Muscle layer of duodenum (tissue), 2 donors: Measurements from ENCODE around the gene TMUB1.

Source experiments
- H3K27ac ChIP-seq: one replicate; pipeline ENCODE4 v1.7.0; 2013; ENCODE audit warnings: mild to moderate bottlenecking, low read length
- H3K27me3 ChIP-seq: one replicate; pipeline ENCODE4 v1.7.0; 2013; ENCODE audit warnings: low read depth, mild to moderate bottlenecking, control low read depth, low read length
- H3K36me3 ChIP-seq, 2 donors: one replicate each; pipeline ENCODE4 v1.7.0; 2013; ENCODE audit warnings: low read length in 2 of 2, control low read depth in 1 of 2, mild to moderate bottlenecking in 1 of 2; ENCODE audit not compliant: insufficient read depth in 2 of 2, control insufficient read depth in 1 of 2
- H3K4me1 ChIP-seq, 2 donors: one replicate each; pipeline ENCODE4 v1.7.0; 2013; ENCODE audit warnings: low read length in 2 of 2, mild to moderate bottlenecking in 2 of 2, control low read depth in 1 of 2, moderate library complexity in 1 of 2; ENCODE audit not compliant: insufficient read depth in 2 of 2, control insufficient read depth in 1 of 2
- H3K4me3 ChIP-seq, 2 donors: one replicate each; pipeline ENCODE4 v1.7.0; 2013; ENCODE audit warnings: low read length in 2 of 2, low read depth in 1 of 2, mild to moderate bottlenecking in 1 of 2
- H3K9me3 ChIP-seq, 2 donors: one replicate each; pipeline ENCODE4 v1.7.0; 2013; ENCODE audit warnings: low read length in 2 of 2, control low read depth in 1 of 2, mild to moderate bottlenecking in 1 of 2; ENCODE audit not compliant: control insufficient read depth in 1 of 2
- donor health status: healthy.

Gene TMUB1

GRCh38 chr7:151080522-151081169 lies 2.6 kb downstream of the TMUB1 start, which contains the start of gene FASTK:
Gene FASTK, minus strand, starts transcription at chr7:151080809. Its CDS starts 43 bp downstream, at chr7:151080766.
- peaks cover 6 to 15% of the 10 kb centered on the region in 2 donors for H3K36me3 ChIP-seq
- no peaks in the 10 kb centered on the region for H3K27me3 ChIP-seq
- peak within 1 kb of the TSS; percentile 77 for H3K27ac ChIP-seq
- H3K4me1 ChIP-seq = peaks cover 17 to 48% of the 10 kb centered on the region in 2 donors
- H3K9me3 ChIP-seq = no peaks in the 10 kb centered on the region
- H3K4me3 ChIP-seq = peak within 1 kb of the TSS; percentile 86 to 89

GRCh38 chr7:151080067-151080521 lies 3.2 kb downstream of the TMUB1 start:
- peaks cover 8 to 20% of the 10 kb centered on the region in 2 donors for H3K36me3 ChIP-seq
- peak overlapping the region; percentile 60 for H3K27ac ChIP-seq
- H3K9me3 ChIP-seq = no peaks in the 10 kb centered on the region
- peaks cover 14 to 42% of the 10 kb centered on the region in 2 donors for H3K4me1 ChIP-seq
- peak overlapping the region; percentile 86 to 89 for H3K4me3 ChIP-seq
- no peaks in the 10 kb centered on the region for H3K27me3 ChIP-seq

- peaks cover 14 to 41% of the 10 kb centered on the region in 2 donors for H3K4me1 ChIP-seq
- peak overlapping the region; percentile 60 for H3K27ac ChIP-seq
- H3K9me3 ChIP-seq = no peaks in the 10 kb centered on the region
- H3K27me3 ChIP-seq = no peaks in the 10 kb centered on the region
- peaks cover 15 to 28% of the 10 kb centered on the region in 2 donors for H3K36me3 ChIP-seq
- H3K4me3 ChIP-seq = peak overlapping the region; percentile 86 to 89
Measured at GRCh38 chr7:151079199-151079910, 3.9 kb downstream of the TMUB1 start.

GRCh38 chr7:151078233-151079040 lies 4.9 kb downstream of the TMUB1 start:
- Histone ChIP-seq H3K4me1 (peaks cover 7 to 41% of the 10 kb centered on the region in 2 donors), H3K27ac (no peak overlapping the region), H3K4me3 (no peak overlapping the region), H3K36me3 (peaks cover 19 to 36% of the 10 kb centered on the region in 2 donors), H3K27me3 (no peaks in the 10 kb centered on the region), H3K9me3 (no peaks in the 10 kb centered on the region)

GRCh38 chr7:151077705-151078232 lies 5.5 kb downstream of the TMUB1 start:
- Histone ChIP-seq H3K27me3 (no peaks in the 10 kb centered on the region), H3K36me3 (peaks cover 19 to 36% of the 10 kb centered on the region in 2 donors), H3K4me1 (peaks cover 7 to 41% of the 10 kb centered on the region in 2 donors), H3K9me3 (no peaks in the 10 kb centered on the region), H3K27ac (no peak overlapping the region), H3K4me3 (no peak overlapping the region)

- Histone ChIP-seq H3K9me3 (no peaks in the 10 kb centered on the region), H3K27ac (no peak overlapping the region), H3K4me1 (peaks cover 4 to 34% of the 10 kb centered on the region in 2 donors), H3K4me3 (no peak overlapping the region), H3K36me3 (peaks cover 19 to 40% of the 10 kb centered on the region in 2 donors), H3K27me3 (no peaks in the 10 kb centered on the region)
Measured at GRCh38 chr7:151076863-151077704, 6.2 kb downstream of the TMUB1 start.

GRCh38 chr7:151075978-151076426 lies 7.3 kb downstream of the TMUB1 start:
- H3K9me3 ChIP-seq = no peaks in the 10 kb centered on the region
- H3K36me3 ChIP-seq = peaks cover 20 to 51% of the 10 kb centered on the region in 2 donors
- H3K4me1 ChIP-seq = peaks cover 0 to 23% of the 10 kb centered on the region in 2 donors
- H3K4me3 ChIP-seq = no peak overlapping the region
- no peaks in the 10 kb centered on the region for H3K27me3 ChIP-seq
- H3K27ac ChIP-seq = no peak overlapping the region

- Histone ChIP-seq H3K27me3 (no peaks in the 10 kb centered on the region), H3K9me3 (no peaks in the 10 kb centered on the region), H3K4me1 (peaks cover 0 to 21% of the 10 kb centered on the region in 2 donors), H3K36me3 (peaks cover 24 to 55% of the 10 kb centered on the region in 2 donors), H3K4me3 (no peak overlapping the region), H3K27ac (no peak overlapping the region)
Measured at GRCh38 chr7:151075662-151075971, 7.7 kb downstream of the TMUB1 start.

- Histone ChIP-seq H3K4me3 (no peak overlapping the region), H3K27me3 (no peaks in the 10 kb centered on the region), H3K9me3 (no peaks in the 10 kb centered on the region), H3K36me3 (peaks cover 30 to 61% of the 10 kb centered on the region in 2 donors), H3K27ac (no peak overlapping the region), H3K4me1 (peaks cover 0 to 21% of the 10 kb centered on the region in 2 donors)
Measured at GRCh38 chr7:151074817-151075661, 8.3 kb downstream of the TMUB1 start.

GRCh38 chr7:151073990-151074389 lies 9.3 kb downstream of the TMUB1 start:
- Histone ChIP-seq H3K27me3 (no peaks in the 10 kb centered on the region), H3K9me3 (no peaks in the 10 kb centered on the region), H3K27ac (no peak overlapping the region), H3K4me1 (peaks cover 0 to 11% of the 10 kb centered on the region in 2 donors), H3K4me3 (no peak overlapping the region), H3K36me3 (peaks cover 39 to 71% of the 10 kb centered on the region in 2 donors)
